Prostate gland (tissue), 2 donors: Measurements from ENCODE around the gene SHC3. TPM values are rescaled to one million over a fixed set of nuclear protein-coding genes. Genes with fewer than 3 reads are reported as not detected.

Experiments used
- DNase-seq: peaks from one replicate; pipeline ENCODE4 v3.0.0-alpha.2; 2019; ENCODE audit warnings: low spot score
- H3K27ac ChIP-seq, 2 donors: fragments of 200-600 bp; sonication (generic); 2 replicates each; pipeline ENCODE4 v1.5.1; 2017 to 2019
- H3K27me3 ChIP-seq: fragments of 200-600 bp; sonication (generic); replicated peaks from 2 replicates; pipeline ENCODE4 v1.5.1; 2019; ENCODE audit not compliant: insufficient read depth
- H3K36me3 ChIP-seq, 2 donors: fragments of 200-600 bp; sonication (generic); 1 replicate in 1 of 2; 2 replicates in 1 of 2; pipeline versions ENCODE4 v1.5.1 to v1.8.1; 2017 to 2019
- H3K4me1 ChIP-seq: fragments of 200-600 bp; sonication (generic); replicated peaks from 2 replicates; pipeline ENCODE4 v1.5.1; 2019
- H3K4me3 ChIP-seq, 2 donors: fragments of 200-600 bp; sonication (generic); 2 replicates each; pipeline ENCODE4 v1.5.1; 2017 to 2019
- H3K9me3 ChIP-seq: fragments of 200-600 bp; sonication (generic); 2 replicates; pipeline ENCODE4 v1.5.1; 2017
- POLR2A ChIP-seq: fragments of 450-650 bp; IDR thresholded peaks from one replicate; pipeline ENCODE4 v1.6.1; 2016; ENCODE audit warnings: antibody characterized with exemption, mild to moderate bottlenecking
- POLR2AphosphoS5 ChIP-seq: sonication (generic); formaldehyde crosslinking; IDR thresholded peaks from one replicate; pipeline ENCODE4 v1.6.1; 2017; ENCODE audit warnings: antibody characterized with exemption
- WGBS: methylation state at CpG from one replicate; pipeline ENCODE4 v1.1.5; 2018; 5-methylcytosine and 5-hydroxymethylcytosine counted together
- intact Hi-C: fragments of 100-400 bp; cut with DNase I; formaldehyde crosslinking; loops from one replicate; pipeline ENCODE4 v1.14.2; 2022
- total RNA-seq, 2 donors: library from RNA; depleted of rRNA; stranded (reverse); fragments of >200 nt; gene quantifications; one replicate each; pipeline ENCODE4 v1.1.0, GENCODE V29; 2016
- TF ChIP-seq, protein P1 (sequence below), 4 experiments: fragments of 200-600 bp in 2 of 4; fragments of 450-650 bp in 2 of 4; sonication (generic) in 2 of 4; IDR thresholded peaks; 1 replicate in 3 of 4; 2 replicates in 1 of 4; pipeline ENCODE4 v1.5.1; 2016 to 2019; ENCODE audit warnings: antibody characterized with exemption in 4 of 4, mild to moderate bottlenecking in 2 of 4, moderate library complexity in 2 of 4

The SHC3 gene
- total RNA-seq, 2 donors from 2014 or later = 0.34 to 0.59 TPM

DNA sequence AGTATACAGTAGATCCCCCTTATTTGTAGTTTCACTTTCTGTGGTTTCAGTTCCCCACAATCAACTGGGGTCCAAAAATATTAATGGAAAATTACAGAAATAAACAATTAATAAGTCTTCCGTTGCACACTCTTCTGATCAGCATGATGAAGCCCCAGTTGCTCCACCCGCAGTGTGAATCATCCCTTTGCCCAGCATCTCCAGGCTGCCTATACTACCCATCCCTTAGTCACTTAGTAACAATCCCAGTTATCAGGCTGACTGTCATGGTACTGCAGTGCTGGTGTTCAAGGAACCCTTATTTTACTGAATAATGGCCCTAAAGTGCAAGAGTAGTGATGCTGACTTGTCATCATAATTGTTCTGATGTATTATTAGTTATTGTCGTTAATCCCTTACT, 28.9 kb downstream of the SHC3 start:
- Histone ChIP-seq H3K4me1 (no peaks in the 10 kb centered on the region), H3K27ac (no peak overlapping the region), H3K36me3 (no peaks in the 10 kb centered on the region), H3K9me3 (no peaks in the 10 kb centered on the region), H3K4me3 (no peak overlapping the region), H3K27me3 (no peaks in the 10 kb centered on the region)
- TF ChIP-seq POLR2A (no peak), POLR2AphosphoS5 (no peak)
- TF ChIP-seq, protein P1, sequence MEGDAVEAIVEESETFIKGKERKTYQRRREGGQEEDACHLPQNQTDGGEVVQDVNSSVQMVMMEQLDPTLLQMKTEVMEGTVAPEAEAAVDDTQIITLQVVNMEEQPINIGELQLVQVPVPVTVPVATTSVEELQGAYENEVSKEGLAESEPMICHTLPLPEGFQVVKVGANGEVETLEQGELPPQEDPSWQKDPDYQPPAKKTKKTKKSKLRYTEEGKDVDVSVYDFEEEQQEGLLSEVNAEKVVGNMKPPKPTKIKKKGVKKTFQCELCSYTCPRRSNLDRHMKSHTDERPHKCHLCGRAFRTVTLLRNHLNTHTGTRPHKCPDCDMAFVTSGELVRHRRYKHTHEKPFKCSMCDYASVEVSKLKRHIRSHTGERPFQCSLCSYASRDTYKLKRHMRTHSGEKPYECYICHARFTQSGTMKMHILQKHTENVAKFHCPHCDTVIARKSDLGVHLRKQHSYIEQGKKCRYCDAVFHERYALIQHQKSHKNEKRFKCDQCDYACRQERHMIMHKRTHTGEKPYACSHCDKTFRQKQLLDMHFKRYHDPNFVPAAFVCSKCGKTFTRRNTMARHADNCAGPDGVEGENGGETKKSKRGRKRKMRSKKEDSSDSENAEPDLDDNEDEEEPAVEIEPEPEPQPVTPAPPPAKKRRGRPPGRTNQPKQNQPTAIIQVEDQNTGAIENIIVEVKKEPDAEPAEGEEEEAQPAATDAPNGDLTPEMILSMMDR (IDR thresholded peaks at IDR 0.05) = no peak
- no peak for DNase-seq
- intact Hi-C loops = no loop called here
- 91% methylated on average over 3 of the region's 3 CpGs for WGBS

DNA sequence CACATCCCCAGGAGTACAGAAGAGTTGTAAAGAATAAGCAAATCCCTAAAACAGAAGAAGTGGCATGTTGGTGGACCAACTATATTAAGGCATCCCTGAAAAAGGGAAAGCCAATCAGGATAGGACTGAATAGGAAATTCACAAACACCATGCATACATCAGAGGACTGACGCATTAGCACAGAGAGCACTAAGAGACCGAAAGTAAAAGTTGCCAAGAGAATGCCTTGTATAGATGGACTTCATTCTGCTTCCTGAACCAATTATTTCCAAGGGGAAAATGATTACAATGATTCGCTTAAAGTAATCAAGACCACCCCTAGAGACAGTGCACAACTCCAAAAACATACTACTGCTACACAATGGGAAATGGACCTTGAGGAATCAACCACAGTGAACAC, 33.5 kb downstream of the SHC3 start:
- Histone ChIP-seq H3K4me3 (no peak overlapping the region), H3K27me3 (no peaks in the 10 kb centered on the region), H3K36me3 (no peaks in the 10 kb centered on the region), H3K27ac (no peak overlapping the region), H3K4me1 (no peaks in the 10 kb centered on the region), H3K9me3 (no peaks in the 10 kb centered on the region)
- intact Hi-C loops = no loop called here
- no peak for DNase-seq
- TF ChIP-seq POLR2AphosphoS5 (no peak), POLR2A (no peak)
- TF ChIP-seq, protein P1 (IDR thresholded peaks at IDR 0.05) = no peak
- WGBS = 93% methylated on average over 3 of the region's 3 CpGs

DNA sequence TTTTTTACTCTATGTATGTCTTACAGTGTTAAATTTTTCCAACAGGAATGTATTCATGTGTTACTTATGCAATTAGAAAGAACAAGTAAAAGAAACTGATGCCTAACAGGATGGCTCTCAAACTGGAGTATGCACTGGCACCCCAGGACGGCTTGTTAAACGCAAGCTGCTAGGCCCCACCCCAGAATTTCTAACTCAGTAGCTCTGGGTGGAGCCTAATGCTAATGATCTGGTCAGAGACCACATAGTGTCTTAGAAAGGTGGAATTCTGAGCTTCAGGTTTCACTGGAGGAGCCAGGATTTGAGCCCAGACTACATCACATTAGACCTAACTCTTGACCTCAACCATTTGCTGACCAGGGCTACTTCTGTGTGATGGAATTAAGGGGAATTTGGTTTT, 34.4 kb downstream of the SHC3 start:
- WGBS = 59% methylated on average over 2 of the region's 2 CpGs
- Histone ChIP-seq H3K9me3 (no peaks in the 10 kb centered on the region), H3K27me3 (no peaks in the 10 kb centered on the region), H3K27ac (no peak overlapping the region), H3K4me3 (no peak overlapping the region), H3K4me1 (no peaks in the 10 kb centered on the region), H3K36me3 (no peaks in the 10 kb centered on the region)
- DNase-seq = no peak
- TF ChIP-seq, protein P1 (IDR thresholded peaks at IDR 0.05) = no peak
- TF ChIP-seq POLR2AphosphoS5 (no peak), POLR2A (no peak)
- intact Hi-C loops = no loop called here

- no peak for DNase-seq
These were observed 35.4 kb downstream of the SHC3 start for GRCh38 chr9:89143266-89143665.

GRCh38 chr9:89139455-89139854, 39.2 kb downstream of the SHC3 start:
- TF ChIP-seq POLR2AphosphoS5 = no peak
- no peak for TF ChIP-seq POLR2A
- TF ChIP-seq, protein P1 (IDR thresholded peaks at IDR 0.05) = no peak
- Histone ChIP-seq H3K27ac (no peak overlapping the region), H3K9me3 (no peaks in the 10 kb centered on the region), H3K36me3 (no peaks in the 10 kb centered on the region), H3K27me3 (no peaks in the 10 kb centered on the region), H3K4me1 (no peaks in the 10 kb centered on the region), H3K4me3 (no peak overlapping the region)
- intact Hi-C loops = no loop called here
- no peak for DNase-seq
- 83% methylated on average over 1 of the region's 1 CpG for WGBS

More at GRCh38 chr9:89143266-89143665, 35.4 kb downstream of the SHC3 start:
- intact Hi-C loops = no loop called here
- H3K4me1 ChIP-seq = no peaks in the 10 kb centered on the region
- no peaks in the 10 kb centered on the region for H3K36me3 ChIP-seq
- H3K9me3 ChIP-seq = no peaks in the 10 kb centered on the region
- no peak overlapping the region for H3K27ac ChIP-seq
- 86% methylated on average over 5 of the region's 5 CpGs for WGBS
- no peak overlapping the region for H3K4me3 ChIP-seq
- no peaks in the 10 kb centered on the region for H3K27me3 ChIP-seq
- TF ChIP-seq, protein P1 (IDR thresholded peaks at IDR 0.05) = no peak
- TF ChIP-seq POLR2A (no peak), POLR2AphosphoS5 (no peak)
